Vagina (tissue), 2 donors: ENCODE measurements around the gene ENKUR.

Source experiments
- CTCF ChIP-seq, 3 experiments: fragments of 450-650 bp in 2 of 3; fragments of 200-600 bp in 1 of 3; sonication (generic) in 1 of 3; IDR thresholded peaks; one replicate each; pipeline ENCODE4 v1.5.1; 2017 to 2019; ENCODE audit warnings: antibody characterized with exemption in 3 of 3, mild to moderate bottlenecking in 2 of 3, moderate library complexity in 2 of 3
- POLR2A ChIP-seq, 2 donors: fragments of 450-650 bp; IDR thresholded peaks; one replicate each; pipeline ENCODE4 v1.6.1; 2017; ENCODE audit warnings: antibody characterized with exemption in 2 of 2, mild to moderate bottlenecking in 2 of 2, moderate library complexity in 2 of 2

GRCh38 chr10:24991298-24991697, 24.7 kb downstream of the ENKUR start:
- TF ChIP-seq POLR2A (IDR thresholded peaks at IDR 0.05) (no peak), CTCF (IDR thresholded peaks at IDR 0.05) (no peak)
